Panc1 (cell line): ENCODE data around the gene CDYL2. TPM values are rescaled to one million over a fixed set of nuclear protein-coding genes. Genes with fewer than 3 reads are reported as not detected.

ENCODE experiments used
- ATAC-seq: fragments of 200-7000 bp; cut with Tn5 transposase; 2 replicates; pipeline ENCODE4 v1.9.1; 2020; ENCODE audit warnings: mild to moderate bottlenecking, moderate library complexity
- BruUV-seq: library from RNA; stranded (reverse); fragments of 400-500 nt; replicated peaks from 2 replicates; lab custom pipeline; 2021; lab: Mats Ljungman, UMichigan
- CTCF ChIA-PET: fragments of 300-600 bp; sonication (Branson Sonifier 250); formaldehyde crosslinking; loops from one replicate; lab custom pipeline; 2022; ENCODE audit warnings: antibody characterized with exemption; lab: Charles Lee
- POLR2A ChIA-PET: fragments of 300-600 bp; sonication (Branson Sonifier 250); formaldehyde crosslinking; loops from one replicate; lab custom pipeline; 2022; ENCODE audit warnings: antibody characterized with exemption; lab: Charles Lee
- DNase-seq: peaks from one replicate; pipeline ENCODE4 v3.0.0-alpha.2; 2010; ENCODE audit warnings: low read depth, low spot score
- H3K27ac ChIP-seq: 2 replicates; pipeline ENCODE4 v1.5.1; 2011; ENCODE audit warnings: mild to moderate bottlenecking, low read length, inconsistent platforms
- H3K27me3 ChIP-seq: fragments of 200-500 bp; sonication (Bioruptor generic); 2 replicates; pipeline ENCODE4 v1.6.0; 2014; ENCODE audit warnings: low read length, inconsistent platforms; ENCODE audit not compliant: control insufficient read depth, insufficient read depth
- H3K36me3 ChIP-seq: fragments of 200-500 bp; sonication (Bioruptor generic); 2 replicates; pipeline ENCODE4 v1.5.1; 2014; ENCODE audit warnings: inconsistent platforms, mild to moderate bottlenecking, low read length, moderate library complexity; ENCODE audit not compliant: control insufficient read depth, insufficient read depth
- H3K4me1 ChIP-seq: 2 replicates; pipeline ENCODE4 v1.5.1; 2011; ENCODE audit warnings: inconsistent platforms, mild to moderate bottlenecking, low read length, moderate library complexity; ENCODE audit not compliant: control insufficient read depth, insufficient read depth
- H3K4me3 ChIP-seq, 2 experiments: 2 replicates each; pipeline ENCODE4 v1.5.1; 2011 to 2012; ENCODE audit warnings: low read depth in 2 of 2, low read length in 2 of 2, mild to moderate bottlenecking in 2 of 2, inconsistent platforms in 1 of 2, moderate library complexity in 1 of 2
- H3K9me3 ChIP-seq: fragments of 200-500 bp; sonication (Bioruptor generic); 2 replicates; pipeline ENCODE4 v1.5.1; 2014; ENCODE audit warnings: low read depth, mild to moderate bottlenecking, inconsistent platforms, low read length, moderate library complexity; ENCODE audit not compliant: control insufficient read depth, insufficient read depth
- POLR2AphosphoS5 ChIP-seq: IDR thresholded peaks from 2 replicates; pipeline ENCODE4 v1.6.1; 2012; ENCODE audit warnings: mild to moderate bottlenecking, low read depth, low read length, moderate library complexity
- SIN3A ChIP-seq: IDR thresholded peaks from 2 replicates; pipeline ENCODE4 v1.6.1; 2012; ENCODE audit warnings: low read depth, mild to moderate bottlenecking, low read length, moderate library complexity, borderline replicate concordance; ENCODE audit not compliant: insufficient read depth
- TCF7L2 ChIP-seq: IDR thresholded peaks from 2 replicates; pipeline ENCODE4 v1.6.1; 2011; ENCODE audit warnings: mild to moderate bottlenecking, low read depth, low read length, inconsistent platforms
- in situ Hi-C: cut with HindIII; loops from 2 replicates; pipeline ENCODE4 v1.10.0; 2016; ENCODE audit warnings: low sequenced_read_pairs, low pct_unique_long_range_greater_than_20kb
- intact Hi-C: fragments of 100-400 bp; cut with micrococcal nuclease; formaldehyde crosslinking; loops from one replicate; pipeline ENCODE4 v1.10.0; 2022; ENCODE audit not compliant: unreplicated experiment
- total RNA-seq: library from RNA; stranded (reverse); gene quantifications from one replicate; pipeline ENCODE4 v1.2.1, GENCODE V29; 2021; ENCODE audit not compliant: unreplicated experiment
- TF ChIP-seq, protein P1 (sequence below), 2 experiments: IDR thresholded peaks; 2 replicates each; pipeline ENCODE4 v1.6.1; 2011 to 2012; ENCODE audit warnings: low read depth in 2 of 2, control low read depth in 1 of 2, low read length in 1 of 2, mild to moderate bottlenecking in 1 of 2, moderate library complexity in 1 of 2; ENCODE audit not compliant: insufficient read depth in 1 of 2
- TF ChIP-seq, protein P2 (sequence below): fragments of 450-650 bp; IDR thresholded peaks from 2 replicates; pipeline ENCODE4 v1.5.1; 2017; ENCODE audit warnings: mild to moderate bottlenecking

Gene CDYL2
- total RNA-seq, 1 experiment from 2014 or later, result 6.1 TPM

DNA sequence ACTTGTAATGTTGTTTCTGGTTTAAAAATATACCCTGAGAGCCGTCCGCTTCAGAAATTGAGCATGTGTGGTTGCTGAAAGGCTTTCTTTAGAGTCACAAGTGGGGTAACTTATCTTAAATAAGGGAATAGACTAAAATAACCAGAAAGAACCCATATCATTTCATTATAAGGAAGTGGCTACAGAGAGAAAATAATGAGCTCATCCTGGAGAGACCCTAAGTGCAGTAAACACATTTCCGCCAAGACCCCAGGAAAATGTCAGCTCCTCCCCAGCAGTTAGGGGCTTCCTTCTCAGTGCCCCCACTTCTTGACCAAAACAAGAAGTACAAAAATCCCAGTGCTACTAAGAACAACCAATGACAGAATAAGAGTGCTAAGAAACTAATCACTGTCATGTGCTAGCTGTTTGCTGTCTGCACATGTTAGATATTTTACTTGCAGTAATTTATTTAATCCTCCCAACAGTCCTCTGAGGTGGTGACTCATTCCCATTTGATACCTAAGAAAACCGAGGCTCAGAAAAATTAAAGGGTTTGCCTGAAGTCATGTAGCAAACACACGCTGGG, 83.5 kb downstream of the CDYL2 start:
- BruUV-seq, result no TSS peak
- no peaks in the 10 kb centered on the region for H3K36me3 ChIP-seq
- H3K4me3 ChIP-seq, result no peak overlapping the region
- H3K4me1 ChIP-seq, result no peaks in the 10 kb centered on the region
- ChIA-PET POLR2A (no interaction called here), CTCF (no interaction called here)
- ATAC-seq (no peak), DNase-seq (no peak)
- no peak for TF ChIP-seq TCF7L2
- TF ChIP-seq, protein P1, sequence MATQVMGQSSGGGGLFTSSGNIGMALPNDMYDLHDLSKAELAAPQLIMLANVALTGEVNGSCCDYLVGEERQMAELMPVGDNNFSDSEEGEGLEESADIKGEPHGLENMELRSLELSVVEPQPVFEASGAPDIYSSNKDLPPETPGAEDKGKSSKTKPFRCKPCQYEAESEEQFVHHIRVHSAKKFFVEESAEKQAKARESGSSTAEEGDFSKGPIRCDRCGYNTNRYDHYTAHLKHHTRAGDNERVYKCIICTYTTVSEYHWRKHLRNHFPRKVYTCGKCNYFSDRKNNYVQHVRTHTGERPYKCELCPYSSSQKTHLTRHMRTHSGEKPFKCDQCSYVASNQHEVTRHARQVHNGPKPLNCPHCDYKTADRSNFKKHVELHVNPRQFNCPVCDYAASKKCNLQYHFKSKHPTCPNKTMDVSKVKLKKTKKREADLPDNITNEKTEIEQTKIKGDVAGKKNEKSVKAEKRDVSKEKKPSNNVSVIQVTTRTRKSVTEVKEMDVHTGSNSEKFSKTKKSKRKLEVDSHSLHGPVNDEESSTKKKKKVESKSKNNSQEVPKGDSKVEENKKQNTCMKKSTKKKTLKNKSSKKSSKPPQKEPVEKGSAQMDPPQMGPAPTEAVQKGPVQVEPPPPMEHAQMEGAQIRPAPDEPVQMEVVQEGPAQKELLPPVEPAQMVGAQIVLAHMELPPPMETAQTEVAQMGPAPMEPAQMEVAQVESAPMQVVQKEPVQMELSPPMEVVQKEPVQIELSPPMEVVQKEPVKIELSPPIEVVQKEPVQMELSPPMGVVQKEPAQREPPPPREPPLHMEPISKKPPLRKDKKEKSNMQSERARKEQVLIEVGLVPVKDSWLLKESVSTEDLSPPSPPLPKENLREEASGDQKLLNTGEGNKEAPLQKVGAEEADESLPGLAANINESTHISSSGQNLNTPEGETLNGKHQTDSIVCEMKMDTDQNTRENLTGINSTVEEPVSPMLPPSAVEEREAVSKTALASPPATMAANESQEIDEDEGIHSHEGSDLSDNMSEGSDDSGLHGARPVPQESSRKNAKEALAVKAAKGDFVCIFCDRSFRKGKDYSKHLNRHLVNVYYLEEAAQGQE (IDR thresholded peaks at IDR 0.05; ENCODE audit: insufficient read depth in 1 of 2, low read depth in 2 of 2, low read length in 1 of 2), result no peak
- in situ Hi-C loops, result no loop called here
- no peak overlapping the region for H3K27ac ChIP-seq
- no peaks in the 10 kb centered on the region for H3K9me3 ChIP-seq
- intact Hi-C loops, result no loop called here
- no peaks in the 10 kb centered on the region for H3K27me3 ChIP-seq

DNA sequence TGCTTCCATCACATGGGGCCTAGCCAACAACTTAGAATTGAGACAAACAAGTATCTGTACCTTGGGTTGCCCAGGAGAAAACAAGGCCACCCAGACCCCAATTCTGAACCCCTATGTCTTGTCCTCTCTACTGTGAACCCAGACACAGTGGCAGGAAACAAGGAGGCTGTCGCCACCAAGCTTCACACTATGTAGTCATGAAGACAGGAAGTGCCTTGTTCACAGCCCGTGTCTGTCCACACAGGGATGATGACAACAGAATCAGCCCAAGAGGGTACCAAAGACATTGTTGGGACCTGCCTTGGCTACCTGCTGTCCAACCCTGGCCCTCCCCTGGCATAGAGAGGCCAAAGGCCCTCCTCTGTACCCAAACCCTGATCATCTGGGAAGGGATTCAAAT, 84.8 kb downstream of the CDYL2 start:
- H3K4me1 ChIP-seq, result no peaks in the 10 kb centered on the region
- POLR2A ChIA-PET, result no interaction called here
- H3K27me3 ChIP-seq, result no peaks in the 10 kb centered on the region
- TF ChIP-seq SIN3A (no peak), TCF7L2 (no peak), POLR2AphosphoS5 (no peak)
- TF ChIP-seq, protein P1 (IDR thresholded peaks at IDR 0.05; ENCODE audit: insufficient read depth in 1 of 2, low read depth in 2 of 2, low read length in 1 of 2), result no peak
- TF ChIP-seq, protein P2, sequence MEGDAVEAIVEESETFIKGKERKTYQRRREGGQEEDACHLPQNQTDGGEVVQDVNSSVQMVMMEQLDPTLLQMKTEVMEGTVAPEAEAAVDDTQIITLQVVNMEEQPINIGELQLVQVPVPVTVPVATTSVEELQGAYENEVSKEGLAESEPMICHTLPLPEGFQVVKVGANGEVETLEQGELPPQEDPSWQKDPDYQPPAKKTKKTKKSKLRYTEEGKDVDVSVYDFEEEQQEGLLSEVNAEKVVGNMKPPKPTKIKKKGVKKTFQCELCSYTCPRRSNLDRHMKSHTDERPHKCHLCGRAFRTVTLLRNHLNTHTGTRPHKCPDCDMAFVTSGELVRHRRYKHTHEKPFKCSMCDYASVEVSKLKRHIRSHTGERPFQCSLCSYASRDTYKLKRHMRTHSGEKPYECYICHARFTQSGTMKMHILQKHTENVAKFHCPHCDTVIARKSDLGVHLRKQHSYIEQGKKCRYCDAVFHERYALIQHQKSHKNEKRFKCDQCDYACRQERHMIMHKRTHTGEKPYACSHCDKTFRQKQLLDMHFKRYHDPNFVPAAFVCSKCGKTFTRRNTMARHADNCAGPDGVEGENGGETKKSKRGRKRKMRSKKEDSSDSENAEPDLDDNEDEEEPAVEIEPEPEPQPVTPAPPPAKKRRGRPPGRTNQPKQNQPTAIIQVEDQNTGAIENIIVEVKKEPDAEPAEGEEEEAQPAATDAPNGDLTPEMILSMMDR, result no peak
- no peak overlapping the region for H3K27ac ChIP-seq
- no TSS peak for BruUV-seq
- ATAC-seq (no peak), DNase-seq (no peak)
- no peaks in the 10 kb centered on the region for H3K36me3 ChIP-seq
- no peak overlapping the region for H3K4me3 ChIP-seq
- intact Hi-C loops (no loop called here), in situ Hi-C loops (no loop called here)
- CTCF ChIA-PET, result no interaction called here
- no peaks in the 10 kb centered on the region for H3K9me3 ChIP-seq
